Right cardiac atrium (tissue), 5 donors: Measurements from ENCODE around the gene SHKBP1. TPM values are rescaled to one million over a fixed set of nuclear protein-coding genes. Genes with fewer than 3 reads are reported as not detected.

Source experiments
- ATAC-seq, 2 donors: fragments of 200-7000 bp; cut with Tn5 transposase; one replicate each; pipeline versions ENCODE4 v1.8.0 to v1.9.1; 2020; ENCODE audit warnings: moderate library complexity in 2 of 2, mild to moderate bottlenecking in 1 of 2
- DNase-seq, 3 donors: peaks; one replicate each; pipeline ENCODE4 v3.0.0-alpha.2; 2020
- H3K27ac ChIP-seq: one replicate; pipeline ENCODE4 v1.5.1; 2013; ENCODE audit warnings: mild to moderate bottlenecking, low read length, control low read depth, moderate library complexity
- H3K27me3 ChIP-seq: one replicate; pipeline ENCODE4 v1.6.1; 2013; ENCODE audit not compliant: control insufficient read depth, insufficient read depth
- H3K4me1 ChIP-seq: one replicate; pipeline ENCODE4 v1.6.1; 2013; ENCODE audit warnings: low read length; ENCODE audit not compliant: control insufficient read depth, insufficient read depth
- H3K4me3 ChIP-seq: one replicate; pipeline ENCODE4 v1.5.1; 2013; ENCODE audit warnings: low read length, control low read depth
- H3K9me3 ChIP-seq: one replicate; pipeline ENCODE4 v1.6.1; 2013; ENCODE audit warnings: low read length; ENCODE audit not compliant: control insufficient read depth
- WGBS: extraction: QIAGEN DNeasy Blood & Tissue Kit; methylation state at CpG from one replicate; pipeline ENCODE4 v1.1.7; 2013; 5-methylcytosine and 5-hydroxymethylcytosine counted together
- intact Hi-C, 4 donors: fragments of 100-400 bp; cut with DNase I; formaldehyde crosslinking; loops; one replicate each; pipeline versions ENCODE4 v1.11.0 to v1.14.0; 2022 to 2023
- polyA plus RNA-seq: library from polyadenylated mRNA; stranded (reverse); fragments of 200-250 nt; gene quantifications from one replicate; pipeline ENCODE4 v1.2.3, GENCODE V29; 2013
- total RNA-seq, 4 donors: library from RNA; stranded (reverse); fragmentation: NEBNext Ultra II Directional; extraction: Animal tissue kit (Norgen Biotek cat#: 25700); gene quantifications; one replicate each; pipeline ENCODE4 v1.2.1, GENCODE V29; 2021
- donor health status: healthy with polysubstance abuse.
- donor health status: DM: no; HTN: yes; CAD: no.
- donor health status: DM: no; HTN: no; CAD: no.
- donor health status: DM: no; HTN: yes; CAD: no; lungs with severe emphysema.
- donor health status: DM: yes; HTN: yes; CAD: no.

Gene SHKBP1
- total and polyA plus RNA-seq, 5 donors = 19.7 to 23.0 (median 20.9) TPM

DNA sequence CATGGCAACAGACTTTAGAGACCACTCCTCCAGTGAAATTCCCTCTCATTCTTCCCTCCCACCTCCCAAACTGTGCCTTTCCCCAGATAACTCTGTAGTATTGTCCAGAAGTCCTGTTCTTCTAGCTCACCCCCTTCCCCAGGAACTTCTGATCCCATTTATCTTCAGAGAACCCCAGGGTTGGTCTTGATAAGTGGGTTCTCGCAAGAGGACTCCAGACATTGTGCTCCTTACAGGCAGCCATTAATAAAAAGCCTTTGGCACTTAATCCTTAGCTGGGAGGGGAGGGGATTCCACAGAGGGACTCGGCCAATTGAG, 26.4 kb downstream of the SHKBP1 start:
- DNase-seq (no peak), ATAC-seq (no peak)
- Histone ChIP-seq H3K27ac (peak overlapping the region; percentile 40), H3K4me3 (peak overlapping the region; percentile 39), H3K9me3 (no peaks in the 10 kb centered on the region), H3K4me1 (peaks cover 6% of the 10 kb centered on the region), H3K27me3 (no peaks in the 10 kb centered on the region)
- intact Hi-C loops = loop anchor here in 1 of 4 donors (10.0 kb wide), 1 partner anchor 138 kb away; the partner anchor contains the start of genes BLVRB and SPTBN4
- 25% methylated on average over 2 of the region's 2 CpGs for WGBS

DNA sequence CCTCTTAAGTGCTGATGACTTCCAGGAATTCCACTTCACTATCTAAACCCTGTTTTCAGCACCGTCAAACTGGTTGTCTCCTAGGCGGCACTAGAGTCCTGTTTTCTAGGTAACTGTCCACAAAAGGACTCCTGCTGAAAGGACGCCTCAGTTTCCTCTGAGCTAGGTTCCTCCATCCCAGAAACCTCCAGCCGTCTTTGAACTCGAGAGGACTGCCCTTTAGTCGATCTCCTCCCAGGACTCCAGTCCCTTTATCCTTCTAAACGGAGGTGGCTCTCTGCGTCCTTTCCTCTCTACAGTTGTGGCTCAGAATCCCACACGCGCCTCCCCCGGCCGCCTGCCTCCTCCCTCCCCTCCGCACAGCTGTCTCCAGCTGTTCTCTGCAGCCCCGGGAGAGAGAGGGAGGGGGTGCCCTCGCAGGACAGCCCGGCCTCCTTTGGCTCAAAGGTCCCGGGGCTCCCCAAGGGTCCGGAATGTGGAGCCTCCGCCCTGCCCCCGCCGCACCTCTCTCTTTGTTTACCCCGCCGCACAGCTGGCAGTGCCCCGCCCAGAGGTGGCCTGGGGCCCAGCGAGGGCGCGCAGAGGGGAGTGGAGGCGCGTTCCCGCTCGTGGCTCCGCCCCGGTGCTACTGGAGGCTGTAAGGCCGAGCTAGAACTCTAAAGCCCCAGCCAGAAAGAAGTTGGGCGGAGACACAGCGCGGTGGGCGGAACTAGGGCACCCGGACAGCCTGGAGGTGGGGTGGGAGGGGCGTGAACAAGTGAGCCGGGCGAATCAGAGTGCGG, 26.9 kb downstream of the SHKBP1 start:
- intact Hi-C loops = loop anchor here in 1 of 4 donors (10.0 kb wide), 1 partner anchor 139 kb away; the partner anchor contains the start of genes BLVRB and SPTBN4
- ATAC-seq (peak; percentile 81 to 83), DNase-seq (peak; percentile 98 to 99 (median 99))
- no peaks in the 10 kb centered on the region for H3K27me3 ChIP-seq
- H3K4me1 ChIP-seq = peaks cover 6% of the 10 kb centered on the region
- peak overlapping the region; percentile 40 for H3K27ac ChIP-seq
- H3K9me3 ChIP-seq = no peaks in the 10 kb centered on the region
- peak overlapping the region; percentile 39 for H3K4me3 ChIP-seq
- WGBS = under 1% methylated on average over 43 of the region's 43 CpGs

DNA sequence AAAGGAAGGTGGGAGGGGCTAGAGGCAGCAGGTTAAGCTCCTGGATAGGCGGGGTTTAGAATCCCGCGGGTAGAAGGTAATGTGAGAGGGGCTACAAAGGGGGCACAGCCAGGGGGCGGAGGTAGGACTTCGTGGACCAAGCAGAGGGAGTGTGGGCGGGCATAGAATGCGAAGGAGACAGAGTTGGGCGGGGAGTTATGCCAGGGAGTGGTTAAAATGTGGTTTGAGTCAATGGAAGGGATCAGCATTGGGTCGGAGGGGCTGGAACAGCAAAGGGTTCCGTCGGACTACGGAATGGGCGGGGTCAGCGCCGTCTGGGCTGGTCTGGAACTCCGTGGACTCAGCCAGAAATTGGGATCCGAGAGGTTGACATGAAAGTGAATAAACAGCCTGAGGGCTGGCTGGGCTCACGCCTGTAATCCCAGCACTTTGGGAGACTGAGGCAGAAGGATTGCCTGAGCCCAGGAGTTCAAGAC, 27.5 kb downstream of the SHKBP1 start:
- H3K4me1 ChIP-seq = peaks cover 6% of the 10 kb centered on the region
- ATAC-seq (no peak), DNase-seq (no peak)
- peak overlapping the region; percentile 39 for H3K4me3 ChIP-seq
- WGBS = 10% methylated on average over 18 of the region's 18 CpGs
- no peaks in the 10 kb centered on the region for H3K9me3 ChIP-seq
- intact Hi-C loops = loop anchor here in 1 of 4 donors (10.0 kb wide), 1 partner anchor 139 kb away; the partner anchor contains the start of genes BLVRB and SPTBN4
- H3K27me3 ChIP-seq = no peaks in the 10 kb centered on the region
- peak overlapping the region; percentile 40 for H3K27ac ChIP-seq

DNA sequence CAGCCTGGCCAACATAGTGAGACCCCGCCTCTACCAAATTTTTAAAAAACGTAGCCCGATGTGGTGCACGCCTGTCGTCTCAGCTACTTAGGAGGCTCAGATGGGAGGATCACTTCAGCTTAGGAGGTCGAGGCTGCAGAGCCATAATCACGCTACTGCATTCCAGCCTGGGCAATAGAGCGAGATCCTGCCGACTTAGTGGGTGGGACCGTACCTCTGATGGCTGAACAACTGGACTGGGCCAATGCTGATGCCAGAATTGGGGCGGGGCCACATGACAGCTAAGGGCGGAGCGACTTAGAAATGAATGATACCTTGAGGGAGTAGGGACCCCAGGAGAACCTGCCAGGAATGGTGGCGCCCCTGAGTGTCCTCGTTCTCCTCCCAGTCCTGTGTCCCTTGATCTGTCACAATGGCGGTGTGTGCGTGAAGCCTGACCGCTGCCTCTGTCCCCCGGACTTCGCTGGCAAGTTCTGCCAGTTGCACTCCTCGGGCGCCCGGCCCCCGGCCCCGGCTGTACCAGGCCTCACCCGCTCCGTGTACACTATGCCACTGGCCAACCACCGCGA, 28.1 kb downstream of the SHKBP1 start:
- peak in 2 of 3 donors; percentile 78 for DNase-seq
- WGBS = 38% methylated on average over 29 of the region's 29 CpGs

DNA sequence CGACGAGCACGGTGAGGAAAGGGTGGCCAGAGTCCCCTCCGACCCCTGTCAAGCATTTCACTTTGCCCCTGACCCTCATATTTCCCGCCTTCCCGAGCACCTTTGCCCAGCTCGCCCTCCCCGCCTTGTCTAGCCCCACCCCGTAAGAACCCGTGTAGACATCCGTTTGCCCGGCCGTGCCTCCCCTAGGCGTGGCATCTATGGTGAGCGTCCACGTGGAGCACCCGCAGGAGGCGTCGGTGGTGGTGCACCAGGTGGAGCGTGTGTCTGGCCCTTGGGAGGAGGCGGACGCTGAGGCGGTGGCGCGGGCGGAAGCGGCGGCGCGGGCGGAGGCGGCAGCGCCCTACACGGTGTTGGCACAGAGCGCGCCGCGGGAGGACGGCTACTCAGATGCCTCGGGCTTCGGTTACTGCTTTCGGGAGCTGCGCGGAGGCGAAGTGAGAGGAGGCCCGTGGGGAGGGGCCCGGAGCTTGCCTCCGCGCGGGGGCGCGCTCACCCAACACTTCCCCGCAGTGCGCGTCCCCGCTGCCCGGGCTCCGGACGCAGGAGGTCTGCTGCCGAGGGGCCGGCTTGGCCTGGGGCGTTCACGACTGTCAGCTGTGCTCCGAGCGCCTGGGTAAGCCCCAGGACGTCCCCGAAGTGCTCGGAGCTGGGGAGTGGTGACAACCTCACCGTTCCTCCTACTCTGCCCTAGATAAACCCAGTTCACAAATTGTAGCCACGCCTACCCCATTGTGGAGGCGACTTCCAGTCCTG, 28.7 kb downstream of the SHKBP1 start:
- Histone ChIP-seq H3K4me3 (peak overlapping the region; percentile 21), H3K9me3 (no peaks in the 10 kb centered on the region), H3K27me3 (no peaks in the 10 kb centered on the region), H3K27ac (peak overlapping the region; percentile 19), H3K4me1 (peaks cover 6% of the 10 kb centered on the region)
- WGBS = 9% methylated on average over 71 of the region's 71 CpGs
- ATAC-seq (peak; percentile 3 to 8), DNase-seq (peak; percentile 76 to 90 (median 89))
- intact Hi-C loops = loop anchor here in 1 of 4 donors (10.0 kb wide), 1 partner anchor 141 kb away; the partner anchor contains the start of genes BLVRB and SPTBN4

More for the DNA sequence above, 28.1 kb downstream of the SHKBP1 start:
- Histone ChIP-seq H3K27me3 (no peaks in the 10 kb centered on the region), H3K27ac (no peak overlapping the region), H3K4me1 (peaks cover 6% of the 10 kb centered on the region), H3K9me3 (no peaks in the 10 kb centered on the region), H3K4me3 (no peak overlapping the region)
- intact Hi-C loops = loop anchor here in 1 of 4 donors (10.0 kb wide), 1 partner anchor 140 kb away; the partner anchor contains the start of genes BLVRB and SPTBN4
- ATAC-seq = no peak

DNA sequence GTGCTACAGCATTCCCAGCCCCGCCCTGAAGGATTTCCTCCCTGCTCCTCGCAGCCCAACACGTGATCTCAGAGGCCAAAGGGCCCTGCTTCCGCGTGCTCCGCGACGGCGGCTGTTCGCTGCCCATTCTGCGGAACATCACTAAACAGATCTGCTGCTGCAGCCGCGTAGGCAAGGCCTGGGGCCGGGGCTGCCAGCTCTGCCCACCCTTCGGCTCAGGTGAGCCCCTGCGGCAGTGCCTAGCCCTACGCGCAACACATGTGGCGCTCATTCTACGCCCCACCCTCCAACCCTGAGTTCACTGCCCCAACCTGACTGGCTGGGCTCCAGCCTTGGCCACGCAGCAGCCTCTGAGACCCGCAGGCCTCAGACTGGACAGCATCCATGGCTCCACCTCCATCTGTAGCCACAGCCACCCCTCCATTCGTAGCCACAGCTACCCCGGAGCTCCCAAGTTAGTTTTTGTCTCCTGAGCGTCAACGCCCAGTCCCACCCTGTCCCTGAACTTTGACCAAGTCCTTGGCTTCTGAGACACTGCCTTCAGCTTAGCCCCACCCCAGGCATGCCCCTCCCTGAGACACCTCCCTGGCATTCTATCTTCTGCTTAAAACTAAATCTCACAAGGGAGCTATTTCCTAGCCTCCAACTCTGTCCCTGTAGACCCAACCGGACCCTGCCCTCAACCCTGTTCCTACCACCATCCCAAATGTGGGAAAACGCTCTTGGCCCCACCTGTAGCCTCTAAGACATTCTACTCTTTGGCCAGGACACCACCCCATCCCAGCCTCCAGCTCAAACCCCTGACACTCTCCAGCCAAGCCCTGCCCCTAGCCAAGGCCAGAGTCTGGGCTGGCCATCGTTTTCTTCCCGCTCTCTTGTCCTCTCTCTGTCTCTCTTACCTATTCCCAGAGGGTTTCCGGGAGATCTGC, 30.9 kb downstream of the SHKBP1 start:
- ATAC-seq (no peak), DNase-seq (peak in 2 of 3 donors; percentile 77 to 81)
- intact Hi-C loops = loop anchor here in 1 of 4 donors (10.0 kb wide), 1 partner anchor 143 kb away; the partner anchor contains the start of genes BLVRB and SPTBN4
- Histone ChIP-seq H3K27ac (no peak overlapping the region), H3K9me3 (no peaks in the 10 kb centered on the region), H3K27me3 (no peaks in the 10 kb centered on the region), H3K4me1 (peaks cover 2% of the 10 kb centered on the region), H3K4me3 (no peak overlapping the region)
- WGBS = 55% methylated on average over 31 of the region's 31 CpGs

DNA sequence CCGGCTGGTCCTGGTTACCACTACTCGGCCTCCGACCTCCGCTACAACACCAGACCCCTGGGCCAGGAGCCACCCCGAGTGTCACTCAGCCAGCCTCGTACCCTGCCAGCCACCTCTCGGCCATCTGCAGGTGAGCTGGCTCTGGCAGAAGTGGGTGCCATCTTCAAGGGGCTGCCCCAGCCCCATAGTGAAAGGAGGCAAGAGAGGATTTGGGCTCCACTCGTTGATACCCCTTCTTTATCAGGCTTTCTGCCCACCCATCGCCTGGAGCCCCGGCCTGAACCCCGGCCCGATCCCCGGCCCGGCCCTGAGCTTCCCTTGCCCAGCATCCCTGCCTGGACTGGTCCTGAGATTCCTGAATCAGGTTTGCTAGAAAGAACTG, 31.6 kb downstream of the SHKBP1 start:
- Histone ChIP-seq H3K27ac (no peak overlapping the region), H3K4me3 (no peak overlapping the region), H3K9me3 (no peaks in the 10 kb centered on the region), H3K27me3 (no peaks in the 10 kb centered on the region), H3K4me1 (peaks cover 2% of the 10 kb centered on the region)
- ATAC-seq (no peak), DNase-seq (peak in 1 of 3 donors; percentile 62)
- intact Hi-C loops = loop anchor here in 1 of 4 donors (10.0 kb wide), 1 partner anchor 143 kb away; the partner anchor contains the start of genes BLVRB and SPTBN4
- WGBS = 84% methylated on average over 14 of the region's 14 CpGs

DNA sequence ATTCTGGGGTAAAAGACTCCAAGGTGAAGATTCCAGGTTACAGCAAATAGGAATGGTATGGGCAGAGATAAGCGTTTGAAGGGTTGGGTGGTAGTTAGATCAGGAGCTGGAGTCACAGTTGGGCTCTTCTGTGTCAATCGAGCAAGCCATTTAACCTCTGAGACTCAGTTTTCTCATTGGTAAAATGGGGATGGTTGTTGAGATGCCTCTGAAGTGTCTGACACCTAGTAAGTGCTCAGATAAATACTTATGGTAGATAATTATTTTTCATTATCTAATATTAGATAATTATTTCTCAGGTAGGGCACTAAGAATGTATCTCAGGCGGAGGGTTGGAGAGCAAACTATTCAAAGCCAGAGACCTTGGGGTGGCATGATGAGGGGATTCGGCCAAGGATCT, 32.3 kb downstream of the SHKBP1 start:
- WGBS = 79% methylated on average over 4 of the region's 4 CpGs
- H3K27ac ChIP-seq = no peak overlapping the region
- no peaks in the 10 kb centered on the region for H3K9me3 ChIP-seq
- DNase-seq = peak in 1 of 3 donors; percentile 6
- H3K4me3 ChIP-seq = no peak overlapping the region
- no peaks in the 10 kb centered on the region for H3K27me3 ChIP-seq
- H3K4me1 ChIP-seq = peaks cover 2% of the 10 kb centered on the region
- intact Hi-C loops = loop anchor here in 1 of 4 donors (10.0 kb wide), 1 partner anchor 144 kb away; the partner anchor contains the start of genes BLVRB and SPTBN4
- no peak for ATAC-seq

DNA sequence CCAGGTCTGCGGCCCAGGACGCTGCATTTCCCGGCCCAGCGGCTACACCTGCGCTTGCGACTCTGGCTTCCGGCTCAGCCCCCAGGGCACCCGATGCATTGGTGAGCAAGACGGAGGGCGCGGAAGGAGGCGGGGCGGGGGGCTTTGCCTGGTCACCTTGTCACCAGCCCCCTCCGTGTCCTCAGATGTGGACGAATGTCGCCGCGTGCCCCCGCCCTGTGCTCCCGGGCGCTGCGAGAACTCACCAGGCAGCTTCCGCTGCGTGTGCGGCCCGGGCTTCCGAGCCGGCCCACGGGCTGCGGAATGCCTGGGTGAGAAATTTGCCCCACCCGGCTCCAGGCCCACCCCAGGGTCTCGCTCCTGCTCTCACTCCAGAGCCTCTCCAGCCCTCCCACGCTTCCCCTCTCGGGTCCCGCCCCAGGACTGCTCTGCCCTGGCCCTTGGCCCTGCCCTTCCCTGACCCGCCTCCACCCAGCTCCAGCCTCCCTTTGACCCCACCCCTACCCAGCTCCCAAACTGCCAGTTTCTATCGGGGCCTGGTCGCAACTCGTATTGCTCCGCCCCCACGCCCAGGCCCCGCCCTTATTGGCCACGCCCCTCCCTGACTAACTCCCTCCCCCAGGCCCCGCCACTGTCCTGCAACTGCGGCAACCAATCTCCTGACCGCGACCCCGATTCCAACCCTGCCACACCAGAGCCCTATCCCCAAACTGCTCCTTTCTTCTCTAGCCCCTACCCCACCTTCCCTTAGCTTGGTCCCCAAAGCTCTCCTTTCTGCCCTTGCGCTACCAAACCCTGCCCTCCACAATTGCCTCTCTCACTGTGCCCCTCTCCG, 33.1 kb downstream of the SHKBP1 start:
- H3K27me3 ChIP-seq = no peaks in the 10 kb centered on the region
- H3K4me1 ChIP-seq = peaks cover 2% of the 10 kb centered on the region
- DNase-seq = peak; percentile 91 to 96 (median 95)
- H3K4me3 ChIP-seq = peak overlapping the region; percentile 11
- peak; percentile 64 to 68 for ATAC-seq
- peak overlapping the region; percentile 54 for H3K27ac ChIP-seq
- H3K9me3 ChIP-seq = no peaks in the 10 kb centered on the region
- intact Hi-C loops = loop anchor here in 1 of 4 donors (10.0 kb wide), 1 partner anchor 145 kb away; the partner anchor contains the start of genes BLVRB and SPTBN4
- whole genome bisulfite sequencing = 22% methylated on average over 50 of the region's 50 CpGs
